Measurements from ENCODE around the gene MED13L.

DNA sequence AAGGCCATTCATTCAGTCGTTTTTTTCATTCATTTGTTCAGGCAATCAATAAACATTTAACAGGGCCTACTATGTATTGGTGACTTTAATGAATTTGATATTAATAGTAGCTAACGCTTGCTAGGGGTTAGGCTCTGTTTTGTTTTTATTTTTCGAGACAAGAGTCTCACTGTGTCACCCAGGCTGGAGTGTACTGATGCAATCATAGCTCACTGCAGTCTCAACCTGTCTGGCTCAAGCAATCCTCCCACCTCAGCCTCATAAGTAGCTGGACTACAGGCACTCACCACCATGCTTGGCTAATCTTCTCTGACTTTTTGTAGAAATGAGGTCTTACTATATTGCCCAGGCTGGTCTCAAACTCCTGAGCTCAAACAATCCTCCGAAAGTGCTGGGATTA lies 25.6 kb upstream of the MED13L start:
- TF ChIP-seq EP300 (IDR thresholded peaks at IDR 0.05; ENCODE audit: borderline replicate concordance in 1 of 2, low read depth in 1 of 2, low read length in 1 of 2) (no peak), ELF1 (IDR thresholded peaks at IDR 0.05) (no peak), RFX5 (IDR thresholded peaks at IDR 0.05; ENCODE audit: low read length) (no peak), TEAD4 (IDR thresholded peaks at IDR 0.05; ENCODE audit: borderline replicate concordance, insufficient read depth) (no peak), SMC3 (IDR thresholded peaks at IDR 0.05; ENCODE audit: low read depth, low read length) (no peak), MXI1 (IDR thresholded peaks at IDR 0.05; ENCODE audit: low read depth, low read length) (no peak), EZH2phosphoT487 (IDR thresholded peaks at IDR 0.05; ENCODE audit: borderline replicate concordance, low read depth) (no peak), POLR2AphosphoS5 (IDR thresholded peaks at IDR 0.05; ENCODE audit: low read depth, low read length) (no peak)
- TF ChIP-seq, protein P1, sequence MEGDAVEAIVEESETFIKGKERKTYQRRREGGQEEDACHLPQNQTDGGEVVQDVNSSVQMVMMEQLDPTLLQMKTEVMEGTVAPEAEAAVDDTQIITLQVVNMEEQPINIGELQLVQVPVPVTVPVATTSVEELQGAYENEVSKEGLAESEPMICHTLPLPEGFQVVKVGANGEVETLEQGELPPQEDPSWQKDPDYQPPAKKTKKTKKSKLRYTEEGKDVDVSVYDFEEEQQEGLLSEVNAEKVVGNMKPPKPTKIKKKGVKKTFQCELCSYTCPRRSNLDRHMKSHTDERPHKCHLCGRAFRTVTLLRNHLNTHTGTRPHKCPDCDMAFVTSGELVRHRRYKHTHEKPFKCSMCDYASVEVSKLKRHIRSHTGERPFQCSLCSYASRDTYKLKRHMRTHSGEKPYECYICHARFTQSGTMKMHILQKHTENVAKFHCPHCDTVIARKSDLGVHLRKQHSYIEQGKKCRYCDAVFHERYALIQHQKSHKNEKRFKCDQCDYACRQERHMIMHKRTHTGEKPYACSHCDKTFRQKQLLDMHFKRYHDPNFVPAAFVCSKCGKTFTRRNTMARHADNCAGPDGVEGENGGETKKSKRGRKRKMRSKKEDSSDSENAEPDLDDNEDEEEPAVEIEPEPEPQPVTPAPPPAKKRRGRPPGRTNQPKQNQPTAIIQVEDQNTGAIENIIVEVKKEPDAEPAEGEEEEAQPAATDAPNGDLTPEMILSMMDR (IDR thresholded peaks at IDR 0.05): no peak

All from SK-N-SH (cell line).